Activated naive CD8-positive, alpha-beta T cell treated with anti-CD3 and anti-CD28 coated beads for 36 hours (primary cell): ENCODE results near the gene UBALD2. TPM values are rescaled to one million over a fixed set of nuclear protein-coding genes. Genes with fewer than 3 reads are reported as not detected.
"Not testable (repeated sequence)": the region's sequence is repeated elsewhere in the genome, so short reads cannot be mapped to it uniquely, and the experiment has no call there.

ENCODE experiments used
- DNase-seq: peaks from one replicate; pipeline ENCODE4 v3.0.0; 2021
- H3K27ac Mint-ChIP-seq: one replicate; pipeline ENCODE4 v1.8.0; 2022; ENCODE audit warnings: mild to moderate bottlenecking, moderate library complexity, mixed read lengths
- H3K27me3 Mint-ChIP-seq: one replicate; pipeline ENCODE4 v1.8.0; 2022; ENCODE audit warnings: mild to moderate bottlenecking, mixed read lengths
- H3K36me3 Mint-ChIP-seq: one replicate; pipeline ENCODE4 v1.8.0; 2021; ENCODE audit warnings: mild to moderate bottlenecking, mixed read lengths
- H3K4me1 Mint-ChIP-seq: one replicate; pipeline ENCODE4 v1.8.0; 2021; ENCODE audit warnings: mixed read lengths
- H3K4me3 Mint-ChIP-seq: one replicate; pipeline ENCODE4 v1.8.0; 2022; ENCODE audit warnings: mild to moderate bottlenecking, moderate library complexity, mixed read lengths
- H3K9me3 Mint-ChIP-seq: one replicate; pipeline ENCODE4 v1.8.0; 2022; ENCODE audit warnings: mixed read lengths
- total RNA-seq, 2 experiments: library from RNA; stranded (reverse); gene quantifications; one replicate each; pipeline ENCODE4 v1.2.3, GENCODE V29; 2021

Gene UBALD2
- total RNA-seq, 2 experiments from 2014 or later = 262 to 268 TPM

GRCh38 chr17:76239538-76240274 lies 25.4 kb upstream of the UBALD2 start:
- Mint-ChIP-seq H3K27ac (peak overlapping the region; percentile 79), H3K4me1 (peaks cover 58% of the 10 kb centered on the region), H3K9me3 (peaks cover 3% of the 10 kb centered on the region), H3K27me3 (no peaks in the 10 kb centered on the region), H3K36me3 (peaks cover 19% of the 10 kb centered on the region), H3K4me3 (peak overlapping the region; percentile 82)
- DNase-seq = peak; percentile 18

DNA sequence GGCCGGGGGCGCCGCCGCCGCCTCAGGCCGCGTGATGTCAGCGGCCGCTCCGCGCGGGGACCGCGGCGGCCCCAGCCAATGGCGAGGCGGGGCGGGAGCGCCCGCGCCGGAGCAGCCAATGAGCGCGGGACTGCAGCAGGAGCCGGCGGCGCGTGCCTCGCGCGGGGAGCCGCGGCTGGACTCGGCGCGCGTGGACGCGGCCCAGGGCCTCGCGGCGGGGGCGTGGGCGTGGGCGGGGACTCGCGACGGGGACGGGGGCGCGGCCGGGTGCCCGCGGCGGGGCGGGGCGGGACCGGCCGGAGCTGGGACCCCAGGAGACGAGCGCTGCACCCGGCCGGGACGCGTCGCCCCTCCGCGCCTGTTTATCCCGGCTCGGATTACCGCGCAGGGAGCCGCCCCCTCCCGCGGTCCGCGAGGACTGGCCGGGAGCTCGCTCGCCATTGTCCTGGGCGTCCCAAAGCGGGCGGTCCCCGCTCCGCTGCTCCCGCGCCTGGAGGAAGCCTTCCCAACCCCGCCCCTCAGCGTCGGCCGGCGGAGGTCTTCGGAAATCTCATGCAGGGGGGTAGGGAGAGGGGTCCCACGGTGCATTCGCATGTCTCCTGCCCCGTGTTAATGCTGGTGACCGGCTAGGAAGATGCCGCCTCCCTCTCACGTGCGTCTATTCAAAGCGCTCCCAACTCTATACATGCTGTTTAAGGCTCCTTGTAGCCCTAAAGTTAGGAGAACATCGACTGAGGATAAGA lies 24.5 kb upstream of the UBALD2 start, which contains the start of gene RNF157:
Gene RNF157, minus strand, starts transcription at position 33 of the 743 bp plus-strand sequence. CDS start 253 bp downstream, outside the sequence.
- H3K4me1 Mint-ChIP-seq = peaks cover 52% of the 10 kb centered on the region
- peak within 1 kb of the TSS; percentile 86 for H3K4me3 Mint-ChIP-seq
- H3K9me3 Mint-ChIP-seq = peaks cover 3% of the 10 kb centered on the region
- peaks cover 18% of the 10 kb centered on the region for H3K36me3 Mint-ChIP-seq
- peak; percentile 74 for DNase-seq
- H3K27ac Mint-ChIP-seq = peak within 1 kb of the TSS; percentile 88
- H3K27me3 Mint-ChIP-seq = no peaks in the 10 kb centered on the region

DNA sequence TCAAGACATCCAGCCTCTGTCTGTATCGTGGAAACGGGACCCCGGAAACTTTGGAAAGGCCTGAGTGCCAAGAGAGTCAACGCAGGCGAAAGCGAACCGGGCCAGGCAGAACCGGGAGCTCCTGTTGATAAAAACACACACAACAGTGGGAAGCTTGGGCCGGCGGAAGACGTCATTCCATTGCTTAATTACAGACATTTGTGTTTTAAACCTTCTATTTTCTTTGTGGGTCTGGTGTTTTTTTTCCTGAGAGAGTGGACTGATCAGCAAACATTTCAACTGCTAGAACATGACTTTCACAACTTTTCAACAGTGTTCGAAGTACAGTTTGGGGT lies 24.0 kb upstream of the UBALD2 start:
- Mint-ChIP-seq H3K27ac (peak overlapping the region; percentile 88), H3K4me1 (peaks cover 57% of the 10 kb centered on the region), H3K9me3 (peaks cover 3% of the 10 kb centered on the region), H3K27me3 (no peaks in the 10 kb centered on the region), H3K4me3 (peak overlapping the region; percentile 86), H3K36me3 (peaks cover 18% of the 10 kb centered on the region)
- DNase-seq = no peak

- DNase-seq = no peak
- Mint-ChIP-seq H3K27ac (peak overlapping the region; percentile 88), H3K27me3 (no peaks in the 10 kb centered on the region), H3K9me3 (peaks cover under 1% of the 10 kb centered on the region), H3K4me3 (peak overlapping the region; percentile 86), H3K4me1 (peaks cover 60% of the 10 kb centered on the region), H3K36me3 (peaks cover 16% of the 10 kb centered on the region)
Measured at GRCh38 chr17:76241691-76242255, 23.4 kb upstream of the UBALD2 start.

DNA sequence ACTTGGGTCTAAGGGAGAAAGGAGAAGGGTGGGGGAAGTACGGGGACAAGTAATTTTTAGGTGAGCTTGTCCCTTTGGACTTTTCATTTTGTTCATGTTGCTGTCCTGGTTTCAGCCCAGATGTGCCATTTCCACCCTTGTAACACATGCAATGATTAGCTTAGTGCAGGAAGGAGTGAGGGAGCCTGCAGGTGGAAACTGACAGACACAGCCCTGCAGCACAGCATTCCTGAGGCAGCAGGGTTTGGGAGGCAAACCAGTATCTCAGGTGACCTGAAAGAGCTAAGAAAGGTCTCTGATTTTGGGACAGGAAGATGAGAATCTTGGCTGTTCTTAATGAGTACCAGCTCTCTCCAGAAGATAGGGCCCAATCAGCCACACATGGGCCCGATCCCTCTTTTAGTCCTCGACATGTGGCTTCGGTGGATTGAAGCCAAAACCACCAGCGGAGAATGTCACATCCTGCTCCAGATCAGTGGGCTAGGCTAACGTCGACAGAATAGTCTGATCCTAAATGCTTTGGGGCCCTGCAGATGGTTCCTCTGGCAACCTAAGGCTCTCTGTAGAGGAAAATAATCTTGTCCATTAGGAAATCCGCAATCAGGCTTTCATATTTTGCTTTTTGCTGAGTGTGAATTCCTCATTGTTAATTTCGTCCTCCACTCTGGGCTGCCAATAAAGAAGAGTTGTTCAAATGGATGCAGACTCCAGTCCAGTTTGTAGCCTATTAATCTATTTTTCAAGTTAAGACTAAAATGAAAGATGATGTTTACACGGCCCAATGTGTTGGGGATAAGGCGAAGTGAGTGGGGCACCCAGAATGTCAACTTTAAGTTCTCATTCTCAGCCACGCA lies 21.1 kb upstream of the UBALD2 start:
- no peak overlapping the region for H3K27ac Mint-ChIP-seq

DNA sequence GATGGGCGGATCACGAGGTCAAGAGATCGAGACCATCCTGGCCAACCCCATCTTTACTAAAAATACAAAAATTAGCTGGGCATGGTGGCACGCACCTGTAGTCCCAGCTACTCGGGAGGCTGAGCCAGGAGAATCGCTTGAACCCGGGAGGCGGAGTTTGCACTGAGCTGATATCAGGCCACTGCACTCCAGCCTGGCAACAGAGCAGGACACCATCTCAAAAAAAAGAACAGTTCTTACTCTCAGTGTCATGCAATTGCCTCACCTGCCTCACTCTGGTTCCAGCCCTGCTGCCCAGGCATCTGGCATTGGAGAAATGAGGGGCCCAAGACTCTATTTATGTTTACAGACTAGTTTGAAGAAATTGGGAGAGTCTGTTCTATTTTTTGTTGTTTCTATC lies 20.4 kb upstream of the UBALD2 start:
- not testable (repeated sequence) for H3K9me3 Mint-ChIP-seq, H3K27me3 Mint-ChIP-seq, H3K36me3 Mint-ChIP-seq, H3K4me3 Mint-ChIP-seq, DNase-seq, H3K27ac Mint-ChIP-seq
- H3K4me1 Mint-ChIP-seq = peaks cover 56% of the 10 kb centered on the region

More for the DNA sequence above, 21.1 kb upstream of the UBALD2 start:
- peaks cover 4% of the 10 kb centered on the region for H3K36me3 Mint-ChIP-seq
- no peaks in the 10 kb centered on the region for H3K9me3 Mint-ChIP-seq
- H3K27me3 Mint-ChIP-seq = no peaks in the 10 kb centered on the region
- no peak for DNase-seq
- H3K4me1 Mint-ChIP-seq = peaks cover 59% of the 10 kb centered on the region
- H3K4me3 Mint-ChIP-seq = no peak overlapping the region

DNA sequence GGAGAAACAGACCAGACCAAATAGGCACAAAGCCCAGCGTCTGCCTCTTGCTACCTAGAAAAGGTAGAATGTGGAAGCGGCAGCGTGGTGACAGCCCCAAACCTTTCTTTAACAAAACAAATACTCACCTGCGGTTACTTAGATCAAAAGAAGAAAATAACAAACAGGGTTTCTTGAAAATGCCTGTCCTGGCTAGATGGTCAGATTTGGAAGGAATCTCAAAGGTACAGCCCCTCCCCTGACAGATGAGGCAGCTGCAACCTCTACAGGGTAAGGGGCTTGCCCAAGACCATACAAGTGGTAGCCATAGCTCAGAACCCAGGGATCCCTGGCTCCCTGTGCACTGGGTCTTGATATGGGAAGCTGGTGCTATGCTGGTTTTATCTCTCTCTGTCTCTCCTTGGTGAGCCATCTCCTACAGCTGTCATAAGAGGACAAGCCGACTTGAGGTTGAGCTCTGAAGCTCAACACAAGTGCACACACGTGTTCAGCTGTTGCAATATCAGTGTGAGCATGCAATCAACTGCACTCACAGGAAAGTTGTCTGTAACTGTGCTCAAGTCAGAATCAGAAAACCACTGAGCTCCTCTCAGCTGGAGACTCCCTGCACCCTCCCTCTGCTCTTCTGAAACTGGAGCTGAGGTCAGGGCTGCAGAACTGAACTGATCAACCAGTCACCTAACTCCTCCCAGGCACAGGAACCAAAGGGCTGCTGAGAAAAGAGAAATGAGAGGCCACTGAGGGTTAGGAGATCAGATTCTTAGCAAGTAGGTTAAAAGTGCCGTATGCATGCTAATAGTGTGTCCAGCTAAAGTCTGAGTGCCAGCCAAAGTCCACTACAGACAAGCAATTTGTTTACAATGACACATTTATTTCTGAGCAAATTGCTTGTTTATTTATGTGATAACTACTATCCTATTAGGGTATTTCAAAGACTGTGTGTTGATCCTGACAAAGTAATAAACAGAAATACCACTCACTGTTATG lies 18.8 kb upstream of the UBALD2 start:
- H3K9me3 Mint-ChIP-seq = no peaks in the 10 kb centered on the region
- peak overlapping the region; percentile 86 for H3K27ac Mint-ChIP-seq
- H3K36me3 Mint-ChIP-seq = no peaks in the 10 kb centered on the region
- H3K27me3 Mint-ChIP-seq = no peaks in the 10 kb centered on the region
- H3K4me3 Mint-ChIP-seq = peak overlapping the region; percentile 65
- DNase-seq = peak; percentile 77
- peaks cover 51% of the 10 kb centered on the region for H3K4me1 Mint-ChIP-seq

GRCh38 chr17:76247304-76247703 lies 17.8 kb upstream of the UBALD2 start:
- no peaks in the 10 kb centered on the region for H3K9me3 Mint-ChIP-seq
- no peaks in the 10 kb centered on the region for H3K27me3 Mint-ChIP-seq
- DNase-seq = no peak
- H3K4me3 Mint-ChIP-seq = no peak overlapping the region
- peaks cover 56% of the 10 kb centered on the region for H3K4me1 Mint-ChIP-seq
- peak overlapping the region; percentile 86 for H3K27ac Mint-ChIP-seq
- no peaks in the 10 kb centered on the region for H3K36me3 Mint-ChIP-seq

GRCh38 chr17:76248013-76248782 lies 16.9 kb upstream of the UBALD2 start:
- H3K27ac Mint-ChIP-seq = peak overlapping the region; percentile 55
- no peaks in the 10 kb centered on the region for H3K36me3 Mint-ChIP-seq
- no peak for DNase-seq
- peaks cover 57% of the 10 kb centered on the region for H3K4me1 Mint-ChIP-seq
- H3K9me3 Mint-ChIP-seq = no peaks in the 10 kb centered on the region
- no peak overlapping the region for H3K4me3 Mint-ChIP-seq
- no peaks in the 10 kb centered on the region for H3K27me3 Mint-ChIP-seq

DNA sequence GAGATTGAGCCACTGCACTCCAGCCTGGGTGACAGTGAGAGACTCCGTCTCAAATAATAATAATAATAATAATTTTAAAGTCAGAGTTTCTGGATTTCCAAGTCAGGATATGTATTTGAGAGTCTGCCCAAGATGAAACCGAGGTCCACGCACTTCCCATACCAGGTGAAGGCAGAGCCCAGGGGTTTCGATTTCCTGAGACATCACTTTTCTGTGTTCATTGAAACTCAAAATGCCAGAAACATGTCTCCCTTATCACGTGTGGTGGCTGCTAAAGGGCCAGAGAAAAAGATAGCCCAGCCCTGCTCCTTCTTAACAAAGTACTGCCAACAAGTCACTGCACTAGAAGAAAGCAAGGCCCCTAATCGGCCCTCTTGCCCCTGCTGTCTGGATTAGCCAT lies 15.0 kb upstream of the UBALD2 start:
- no peak overlapping the region for H3K27ac Mint-ChIP-seq
- H3K4me1 Mint-ChIP-seq = peaks cover 53% of the 10 kb centered on the region
- no peak overlapping the region for H3K4me3 Mint-ChIP-seq
- H3K9me3 Mint-ChIP-seq = no peaks in the 10 kb centered on the region
- DNase-seq = no peak
- no peaks in the 10 kb centered on the region for H3K27me3 Mint-ChIP-seq
- no peaks in the 10 kb centered on the region for H3K36me3 Mint-ChIP-seq

- H3K36me3 Mint-ChIP-seq = peaks cover 4% of the 10 kb centered on the region
Measured at GRCh38 chr17:76251478-76252039, 13.6 kb upstream of the UBALD2 start.

DNA sequence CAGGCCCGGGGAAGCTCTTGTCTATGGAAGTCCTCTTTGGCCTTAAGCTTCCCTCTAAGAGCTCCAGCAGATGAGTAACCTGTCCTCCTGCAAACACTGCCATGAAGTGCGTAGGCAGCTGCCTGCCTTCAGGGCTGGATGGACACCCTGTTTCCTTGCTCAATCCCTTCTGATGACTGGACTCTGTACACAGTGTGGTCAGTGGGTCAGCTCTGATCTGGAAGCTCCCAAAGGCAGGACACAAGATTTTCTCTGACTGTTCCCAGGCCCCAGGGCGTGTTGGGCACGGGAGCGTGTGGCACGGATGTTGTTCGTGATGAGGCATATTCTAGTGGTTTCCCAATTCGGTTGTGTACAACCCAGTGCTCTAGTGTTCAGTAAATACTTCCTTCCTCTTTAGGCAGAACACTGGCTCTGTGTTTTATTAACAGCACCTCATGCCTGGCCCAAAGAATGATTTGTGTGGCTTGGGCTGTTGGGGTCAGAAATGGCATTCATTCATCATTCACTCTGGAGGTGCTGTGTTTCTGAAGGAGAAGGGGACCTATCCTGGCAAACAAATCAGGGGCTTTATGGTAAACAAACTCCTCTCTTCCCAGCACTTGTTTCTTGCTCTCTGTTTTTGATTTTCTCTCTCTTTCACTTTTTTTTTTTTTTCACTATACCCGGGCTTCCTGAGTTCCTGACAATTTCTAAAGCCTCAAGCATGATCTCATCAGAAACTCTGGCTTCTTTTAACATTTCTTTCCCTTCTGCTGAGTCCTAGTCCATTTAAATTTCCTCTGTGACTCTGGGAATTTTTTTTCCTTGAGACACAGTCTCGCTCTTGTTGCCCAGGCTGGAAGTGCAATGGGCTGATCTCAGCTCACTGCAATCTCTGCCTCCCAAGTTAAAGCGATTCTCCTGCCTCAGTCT lies 12.9 kb upstream of the UBALD2 start:
- H3K36me3 Mint-ChIP-seq = peaks cover 7% of the 10 kb centered on the region
- peaks cover 2% of the 10 kb centered on the region for H3K9me3 Mint-ChIP-seq
- H3K27me3 Mint-ChIP-seq = no peaks in the 10 kb centered on the region
- H3K4me3 Mint-ChIP-seq = peak overlapping the region; percentile 66
- H3K4me1 Mint-ChIP-seq = peaks cover 53% of the 10 kb centered on the region
- DNase-seq = no peak
- peak overlapping the region; percentile 94 for H3K27ac Mint-ChIP-seq

More at GRCh38 chr17:76251478-76252039, 13.6 kb upstream of the UBALD2 start:
- Mint-ChIP-seq H3K27me3 (no peaks in the 10 kb centered on the region), H3K4me3 (no peak overlapping the region), H3K27ac (peak overlapping the region; percentile 94), H3K4me1 (peaks cover 55% of the 10 kb centered on the region), H3K9me3 (no peaks in the 10 kb centered on the region)
- DNase-seq = no peak
